ENCODE measurements around the gene TNRC6B. TPM values are rescaled to one million over a fixed set of nuclear protein-coding genes. Genes with fewer than 3 reads are reported as not detected.

TNRC6B gene, protein sequence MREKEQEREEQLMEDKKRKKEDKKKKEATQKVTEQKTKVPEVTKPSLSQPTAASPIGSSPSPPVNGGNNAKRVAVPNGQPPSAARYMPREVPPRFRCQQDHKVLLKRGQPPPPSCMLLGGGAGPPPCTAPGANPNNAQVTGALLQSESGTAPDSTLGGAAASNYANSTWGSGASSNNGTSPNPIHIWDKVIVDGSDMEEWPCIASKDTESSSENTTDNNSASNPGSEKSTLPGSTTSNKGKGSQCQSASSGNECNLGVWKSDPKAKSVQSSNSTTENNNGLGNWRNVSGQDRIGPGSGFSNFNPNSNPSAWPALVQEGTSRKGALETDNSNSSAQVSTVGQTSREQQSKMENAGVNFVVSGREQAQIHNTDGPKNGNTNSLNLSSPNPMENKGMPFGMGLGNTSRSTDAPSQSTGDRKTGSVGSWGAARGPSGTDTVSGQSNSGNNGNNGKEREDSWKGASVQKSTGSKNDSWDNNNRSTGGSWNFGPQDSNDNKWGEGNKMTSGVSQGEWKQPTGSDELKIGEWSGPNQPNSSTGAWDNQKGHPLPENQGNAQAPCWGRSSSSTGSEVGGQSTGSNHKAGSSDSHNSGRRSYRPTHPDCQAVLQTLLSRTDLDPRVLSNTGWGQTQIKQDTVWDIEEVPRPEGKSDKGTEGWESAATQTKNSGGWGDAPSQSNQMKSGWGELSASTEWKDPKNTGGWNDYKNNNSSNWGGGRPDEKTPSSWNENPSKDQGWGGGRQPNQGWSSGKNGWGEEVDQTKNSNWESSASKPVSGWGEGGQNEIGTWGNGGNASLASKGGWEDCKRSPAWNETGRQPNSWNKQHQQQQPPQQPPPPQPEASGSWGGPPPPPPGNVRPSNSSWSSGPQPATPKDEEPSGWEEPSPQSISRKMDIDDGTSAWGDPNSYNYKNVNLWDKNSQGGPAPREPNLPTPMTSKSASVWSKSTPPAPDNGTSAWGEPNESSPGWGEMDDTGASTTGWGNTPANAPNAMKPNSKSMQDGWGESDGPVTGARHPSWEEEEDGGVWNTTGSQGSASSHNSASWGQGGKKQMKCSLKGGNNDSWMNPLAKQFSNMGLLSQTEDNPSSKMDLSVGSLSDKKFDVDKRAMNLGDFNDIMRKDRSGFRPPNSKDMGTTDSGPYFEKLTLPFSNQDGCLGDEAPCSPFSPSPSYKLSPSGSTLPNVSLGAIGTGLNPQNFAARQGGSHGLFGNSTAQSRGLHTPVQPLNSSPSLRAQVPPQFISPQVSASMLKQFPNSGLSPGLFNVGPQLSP (N-terminal part only)
- polyA plus RNA-seq (2013, experiment 1 of 2), result 5.6 TPM
- 4.9 TPM for polyA plus RNA-seq (2013, experiment 2 of 2)

DNA sequence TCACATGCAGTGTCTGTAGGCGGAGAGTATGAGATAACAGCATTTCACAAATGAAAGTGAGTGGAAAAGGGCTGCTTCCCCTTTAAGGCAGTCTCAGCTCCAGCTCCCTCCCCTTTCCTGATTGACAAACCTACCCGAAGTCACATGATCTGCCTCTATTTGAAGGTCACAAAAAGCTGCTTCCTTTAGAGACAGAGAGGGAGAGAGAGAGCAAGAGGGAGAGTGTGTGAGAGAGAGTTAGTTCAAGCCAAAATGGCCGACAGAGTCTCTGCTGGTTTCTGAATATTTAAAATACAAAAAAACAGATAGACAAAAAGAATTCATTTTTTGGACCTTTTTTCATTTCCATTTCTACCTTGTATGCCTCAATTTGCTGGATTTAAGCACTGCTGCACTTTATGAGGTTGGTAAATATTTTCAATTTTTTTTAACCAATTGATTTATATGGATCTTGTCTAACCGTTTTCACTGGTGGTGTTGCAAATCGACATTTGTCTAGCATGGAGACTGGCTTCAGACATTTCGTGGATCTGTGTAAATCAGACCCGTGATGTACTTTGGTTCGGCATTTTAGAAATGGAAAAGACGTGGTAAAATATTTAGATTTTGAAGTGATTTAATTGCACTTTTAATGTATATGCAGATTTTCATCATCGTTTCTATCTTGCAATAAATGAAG lies at the start of gene TNRC6B:
TNRC6B (plus strand) TSS at position 188 of the 679 bp plus-strand sequence; CDS start at position 399, 211 bp downstream.
- Histone ChIP-seq H3K79me1 (replicated peaks; ENCODE audit: low read length, poor library complexity, severe bottlenecking) (no peaks in the 10 kb centered on the region), H3K18ac (ENCODE audit: low read depth in 1 of 2, low read length in 2 of 2) (peak within 1 kb of the TSS; percentile 37 to 69), H2AK5ac (ENCODE audit: low read length, severe bottlenecking) (no peak within 1 kb of the TSS), H2BK15ac (ENCODE audit: low read depth, poor library complexity, severe bottlenecking) (no peak within 1 kb of the TSS), H3K23ac (ENCODE audit: low read length in 2 of 2) (no peak within 1 kb of the TSS), H4K8ac (ENCODE audit: low read length) (peak within 1 kb of the TSS; percentile 30), H2BK120ac (ENCODE audit: low read depth, low read length) (peak within 1 kb of the TSS; percentile 74), H3K27me3 (ENCODE audit: control insufficient read depth in 1 of 2, insufficient read depth in 1 of 2, low read length in 2 of 2) (no peaks in the 10 kb centered on the region), H3K27ac (ENCODE audit: low read length, poor library complexity, severe bottlenecking) (peak within 1 kb of the TSS; percentile 80), H2AFZ (ENCODE audit: low read depth, low read length) (peak within 1 kb of the TSS; percentile 29), H4K91ac (ENCODE audit: low read length) (no peak within 1 kb of the TSS), H3K9me3 (ENCODE audit: control insufficient read depth, low read length) (no peaks in the 10 kb centered on the region), H3K4me2 (ENCODE audit: low read length, poor library complexity, severe bottlenecking) (peak within 1 kb of the TSS; percentile 72), H2BK12ac (ENCODE audit: low read length in 2 of 2) (peak within 1 kb of the TSS in 1 of 2 experiments; percentile 3), H3K9ac (ENCODE audit: low read length) (peak within 1 kb of the TSS; percentile 99), H3K14ac (ENCODE audit: low read length in 2 of 2) (no peak within 1 kb of the TSS), H3K4me1 (ENCODE audit: control insufficient read depth, insufficient read depth, low read depth, low read length) (peaks cover 10% of the 10 kb centered on the region), H3K4me3 (ENCODE audit: insufficient read depth in 1 of 2, low read depth in 1 of 2, low read length in 2 of 2) (peak within 1 kb of the TSS; percentile 53 to 94), H3K36me3 (ENCODE audit: control insufficient read depth in 1 of 2, insufficient read depth in 2 of 2, low read depth in 1 of 2, low read length in 2 of 2) (no peaks in the 10 kb centered on the region), H3K4ac (ENCODE audit: low read depth in 1 of 2, low read length in 2 of 2) (no peak within 1 kb of the TSS), H2BK5ac (ENCODE audit: low read depth, low read length, poor library complexity, severe bottlenecking) (peak within 1 kb of the TSS; percentile 83)
- WGBS, result 0% methylated on average over 5 of the region's 10 CpGs
- peak; percentile 99 for DNase-seq

DNA sequence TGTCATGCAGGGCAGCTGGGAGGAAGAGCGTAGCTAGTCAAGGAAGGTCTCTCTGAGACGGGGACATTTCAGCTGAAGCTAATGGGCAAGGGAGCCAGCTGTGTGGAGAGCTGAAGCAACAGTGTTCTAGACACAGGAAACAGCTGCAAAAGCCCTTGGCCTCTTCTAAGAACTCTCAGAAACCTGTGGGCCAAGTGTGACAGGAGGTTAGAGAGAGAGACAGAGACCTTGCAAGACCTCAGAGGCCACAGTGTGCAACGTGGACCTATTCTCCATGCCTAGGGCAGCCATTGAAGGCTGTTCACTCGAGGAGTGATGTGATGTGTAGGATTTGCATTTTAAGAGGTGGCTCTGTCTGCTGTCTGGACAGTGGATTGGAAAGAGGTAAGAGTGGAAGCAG lies 48.7 kb upstream of the TNRC6B start:
- H3K18ac ChIP-seq (ENCODE audit: low read depth in 1 of 2, low read length in 2 of 2), result no peak overlapping the region
- no peaks in the 10 kb centered on the region for H3K79me1 ChIP-seq (replicated peaks; ENCODE audit: low read length, poor library complexity, severe bottlenecking)

DNA sequence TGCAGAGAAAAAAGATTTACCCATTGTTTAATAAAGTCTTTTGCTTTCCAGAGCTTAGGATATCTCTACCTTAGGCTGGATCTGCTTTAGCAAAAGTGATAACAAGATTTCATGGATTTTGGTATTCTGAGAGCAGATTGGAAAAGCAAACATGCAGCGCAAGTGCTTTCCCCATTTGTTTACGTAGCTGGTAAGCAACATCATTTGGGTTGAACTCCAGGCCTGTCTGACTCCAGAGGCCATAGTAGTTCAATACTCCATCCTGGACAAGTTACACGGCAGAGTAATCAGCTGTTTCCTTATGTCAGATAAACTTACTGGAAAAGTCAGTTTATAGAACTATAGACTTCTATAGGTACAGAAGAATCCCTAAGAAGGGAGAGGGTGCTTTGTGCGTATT lies 40.6 kb upstream of the TNRC6B start:
- DNase-seq, result no peak
- no peak overlapping the region for H2BK12ac ChIP-seq (ENCODE audit: low read length in 2 of 2)
- no peak overlapping the region for H2BK120ac ChIP-seq (ENCODE audit: low read depth, low read length)
- no peak overlapping the region for H3K4ac ChIP-seq (ENCODE audit: low read depth in 1 of 2, low read length in 2 of 2)
- no peaks in the 10 kb centered on the region for H3K27me3 ChIP-seq (ENCODE audit: control insufficient read depth in 1 of 2, insufficient read depth in 1 of 2, low read length in 2 of 2)
- H3K23ac ChIP-seq (ENCODE audit: low read length in 2 of 2), result no peak overlapping the region
- H2AFZ ChIP-seq (ENCODE audit: low read depth, low read length), result no peak overlapping the region
- no peak overlapping the region for H2BK5ac ChIP-seq (ENCODE audit: low read depth, low read length, poor library complexity, severe bottlenecking)
- H4K91ac ChIP-seq (ENCODE audit: low read length), result no peak overlapping the region
- no peak overlapping the region for H2AK5ac ChIP-seq (ENCODE audit: low read length, severe bottlenecking)
- no peak overlapping the region for H2BK15ac ChIP-seq (ENCODE audit: low read depth, poor library complexity, severe bottlenecking)
- 86% methylated on average over 3 of the region's 4 CpGs for WGBS
- no peak overlapping the region for H3K27ac ChIP-seq (ENCODE audit: low read length, poor library complexity, severe bottlenecking)
- no peaks in the 10 kb centered on the region for H3K9me3 ChIP-seq (ENCODE audit: control insufficient read depth, low read length)
- H3K9ac ChIP-seq (ENCODE audit: low read length), result no peak overlapping the region
- H3K4me3 ChIP-seq (ENCODE audit: insufficient read depth in 1 of 2, low read depth in 1 of 2, low read length in 2 of 2), result no peak overlapping the region
- no peak overlapping the region for H3K4me2 ChIP-seq (ENCODE audit: low read length, poor library complexity, severe bottlenecking)
- H3K18ac ChIP-seq (ENCODE audit: low read depth in 1 of 2, low read length in 2 of 2), result no peak overlapping the region
- no peaks in the 10 kb centered on the region for H3K79me1 ChIP-seq (replicated peaks; ENCODE audit: low read length, poor library complexity, severe bottlenecking)
- H3K36me3 ChIP-seq (ENCODE audit: control insufficient read depth in 1 of 2, insufficient read depth in 2 of 2, low read depth in 1 of 2, low read length in 2 of 2), result peaks cover 2 to 11% of the 10 kb centered on the region in 2 experiments
- H3K4me1 ChIP-seq (ENCODE audit: control insufficient read depth, insufficient read depth, low read depth, low read length), result peaks cover 1% of the 10 kb centered on the region
- no peak overlapping the region for H4K8ac ChIP-seq (ENCODE audit: low read length)
- H3K14ac ChIP-seq (ENCODE audit: low read length in 2 of 2), result no peak overlapping the region

More for the DNA sequence above, 48.7 kb upstream of the TNRC6B start:
- Histone ChIP-seq H2BK5ac (ENCODE audit: low read depth, low read length, poor library complexity, severe bottlenecking) (no peak overlapping the region), H3K14ac (ENCODE audit: low read length in 2 of 2) (peak overlapping the region in 1 of 2 experiments; percentile 26), H4K91ac (ENCODE audit: low read length) (no peak overlapping the region), H3K4me1 (ENCODE audit: control insufficient read depth, insufficient read depth, low read depth, low read length) (no peaks in the 10 kb centered on the region), H2BK15ac (ENCODE audit: low read depth, poor library complexity, severe bottlenecking) (no peak overlapping the region), H3K27me3 (ENCODE audit: control insufficient read depth in 1 of 2, insufficient read depth in 1 of 2, low read length in 2 of 2) (no peaks in the 10 kb centered on the region), H2BK120ac (ENCODE audit: low read depth, low read length) (no peak overlapping the region), H3K27ac (ENCODE audit: low read length, poor library complexity, severe bottlenecking) (no peak overlapping the region), H3K4ac (ENCODE audit: low read depth in 1 of 2, low read length in 2 of 2) (no peak overlapping the region), H3K4me2 (ENCODE audit: low read length, poor library complexity, severe bottlenecking) (no peak overlapping the region), H3K9ac (ENCODE audit: low read length) (no peak overlapping the region), H3K4me3 (ENCODE audit: insufficient read depth in 1 of 2, low read depth in 1 of 2, low read length in 2 of 2) (no peak overlapping the region), H3K9me3 (ENCODE audit: control insufficient read depth, low read length) (no peaks in the 10 kb centered on the region), H3K36me3 (ENCODE audit: control insufficient read depth in 1 of 2, insufficient read depth in 2 of 2, low read depth in 1 of 2, low read length in 2 of 2) (peaks cover 5 to 22% of the 10 kb centered on the region in 2 experiments), H2AK5ac (ENCODE audit: low read length, severe bottlenecking) (no peak overlapping the region), H2AFZ (ENCODE audit: low read depth, low read length) (no peak overlapping the region), H3K23ac (ENCODE audit: low read length in 2 of 2) (no peak overlapping the region), H4K8ac (ENCODE audit: low read length) (no peak overlapping the region), H2BK12ac (ENCODE audit: low read length in 2 of 2) (no peak overlapping the region)
- no peak for DNase-seq
- 67% methylated on average over 4 of the region's 4 CpGs for WGBS

Data from mesenchymal stem cell (in vitro differentiated cells and primary cell).